Stimulated activated effector memory CD8-positive, alpha-beta T cell treated with anti-CD3 and anti-CD28 coated beads, Interleukin-12 subunit alpha, Interleukin-12 subunit beta, amount 100 ng/mL, for 72 hours (primary cell): ENCODE measurements around the gene TRMT10C.

Experiments
- ATAC-seq: fragments of 150-1000 bp; cut with Tn5 transposase; 2 replicates; pipeline ENCODE4 v1.10.0; 2021
- DNase-seq, 2 donors: peaks; one replicate each; pipeline ENCODE4 v3.0.0; 2021 to 2022; ENCODE audit warnings: low spot score in 2 of 2
- H3K27ac Mint-ChIP-seq: one replicate; pipeline ENCODE4 v1.8.0; 2022; ENCODE audit warnings: mild to moderate bottlenecking, mixed read lengths
- H3K36me3 Mint-ChIP-seq: one replicate; pipeline ENCODE4 v1.8.0; 2022; ENCODE audit warnings: mild to moderate bottlenecking, mixed read lengths
- H3K4me1 Mint-ChIP-seq: one replicate; pipeline ENCODE4 v1.8.0; 2022; ENCODE audit warnings: mixed read lengths
- H3K4me3 Mint-ChIP-seq: one replicate; pipeline ENCODE4 v1.8.0; 2022; ENCODE audit warnings: mild to moderate bottlenecking, mixed read lengths
- H3K9me3 Mint-ChIP-seq: one replicate; pipeline ENCODE4 v1.8.0; 2022; ENCODE audit warnings: mixed read lengths

Gene TRMT10C

DNA sequence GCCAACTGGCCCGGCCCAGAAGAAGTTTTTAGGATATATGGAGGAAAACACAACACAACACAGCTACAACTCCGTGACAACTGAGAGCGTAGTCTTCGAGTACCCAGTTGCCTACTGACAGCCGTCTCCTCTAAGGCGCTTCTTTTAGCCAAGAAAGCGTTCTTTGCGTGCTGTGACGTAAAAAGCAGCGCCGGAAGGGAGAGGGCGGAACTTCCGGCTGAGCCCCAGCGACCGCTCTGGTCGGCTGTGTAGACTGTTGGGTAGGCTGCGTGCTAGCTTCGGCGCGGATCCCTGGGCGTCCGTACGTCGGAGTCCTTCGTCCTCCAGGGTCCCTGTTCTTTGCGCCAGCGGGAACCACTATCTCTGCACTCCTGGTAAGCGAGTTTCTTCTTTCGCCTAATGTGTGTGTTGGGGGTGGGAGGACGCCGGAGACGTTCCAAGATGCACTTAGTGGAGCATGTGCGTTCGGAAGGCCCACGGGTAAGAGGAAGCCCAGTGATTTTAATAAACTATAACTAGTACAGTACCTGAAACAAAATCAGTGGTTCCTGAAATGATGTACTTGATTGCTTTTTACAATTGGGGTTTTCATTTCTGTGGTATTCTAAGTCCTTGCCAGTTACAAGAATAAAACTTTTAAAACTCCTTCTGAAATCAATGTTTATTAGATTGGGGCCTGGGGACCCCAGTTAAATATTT lies at the start of gene TRMT10C:
Gene TRMT10C (plus strand): TSS at position 239 of the 699 bp plus-strand sequence. CDS start 2,914 bp downstream, outside the sequence.
- peak; percentile 77 to 93 for DNase-seq
- peak; percentile 100 for ATAC-seq
- H3K4me3 Mint-ChIP-seq: peak within 1 kb of the TSS; percentile 87
- no peaks in the 10 kb centered on the region for H3K9me3 Mint-ChIP-seq
- H3K36me3 Mint-ChIP-seq: peaks cover 55% of the 10 kb centered on the region
- H3K4me1 Mint-ChIP-seq: peaks cover 33% of the 10 kb centered on the region
- H3K27ac Mint-ChIP-seq: peak within 1 kb of the TSS; percentile 93

DNA sequence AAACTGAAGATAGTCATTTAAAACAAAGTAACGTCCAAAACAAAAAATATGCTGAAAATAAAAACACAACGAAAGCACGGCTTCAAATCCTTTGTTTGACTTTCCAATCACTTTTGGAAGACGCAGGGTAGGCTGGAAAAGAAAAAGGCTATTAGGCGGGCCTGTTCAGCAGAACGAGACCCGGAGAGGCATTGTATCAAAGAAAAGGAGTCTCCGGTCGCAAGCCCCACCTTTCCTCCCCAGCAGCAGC lies 49.3 kb upstream of the TRMT10C start:
- Mint-ChIP-seq H3K4me1 (peaks cover 35% of the 10 kb centered on the region), H3K9me3 (no peaks in the 10 kb centered on the region), H3K27ac (peak overlapping the region; percentile 99), H3K4me3 (peak overlapping the region; percentile 98), H3K36me3 (peaks cover 16% of the 10 kb centered on the region)
- ATAC-seq (peak; percentile 51), DNase-seq (no peak)

DNA sequence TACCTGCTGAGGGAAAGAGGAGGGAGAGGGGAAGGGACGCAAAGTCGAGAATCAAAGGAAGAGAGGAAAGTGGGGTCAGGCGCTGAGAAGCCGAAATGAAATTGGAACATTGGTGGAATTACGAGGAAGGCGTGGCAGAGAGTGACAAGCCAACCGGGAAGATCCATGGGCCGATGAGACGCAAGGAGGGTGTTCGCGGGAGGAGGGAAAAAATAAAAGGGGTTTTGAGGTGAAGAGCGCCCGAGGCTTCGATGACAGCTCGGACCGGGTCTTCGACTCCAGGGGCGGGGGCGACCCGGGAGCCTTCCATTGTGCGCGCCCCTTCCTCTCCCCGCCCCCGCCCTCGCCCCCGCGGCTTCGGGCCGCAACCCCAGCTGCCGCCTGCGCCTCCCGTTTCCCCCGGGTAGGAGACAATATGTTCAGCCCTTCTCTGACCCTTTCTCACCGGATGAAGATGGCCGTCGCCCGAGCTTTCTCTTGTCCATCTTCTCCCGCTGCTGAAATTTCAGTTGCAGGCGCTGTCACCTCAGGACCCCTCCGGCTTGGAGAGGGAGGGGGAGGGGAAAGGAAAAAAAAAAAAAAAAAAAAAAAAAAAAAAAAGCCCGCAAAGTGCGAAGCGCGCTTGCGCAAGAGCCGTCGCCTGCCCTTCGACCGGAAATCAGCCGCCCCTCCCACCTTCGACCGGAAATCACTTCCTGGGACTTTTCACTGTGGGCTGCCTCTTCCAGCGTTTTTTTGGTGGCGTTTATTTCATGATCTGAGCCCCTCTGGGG lies 48.8 kb upstream of the TRMT10C start, which contains the start of gene SENP7:
Gene SENP7 (minus strand): TSS at position 567 of the 773 bp plus-strand sequence. CDS start 82 bp downstream, at position 485.
- peaks cover 16% of the 10 kb centered on the region for H3K36me3 Mint-ChIP-seq
- H3K4me3 Mint-ChIP-seq: peak within 1 kb of the TSS; percentile 98
- peaks cover 33% of the 10 kb centered on the region for H3K4me1 Mint-ChIP-seq
- H3K9me3 Mint-ChIP-seq: no peaks in the 10 kb centered on the region
- ATAC-seq (peak; percentile 75), DNase-seq (peak; percentile 56 to 88)
- H3K27ac Mint-ChIP-seq: peak within 1 kb of the TSS; percentile 99

DNA sequence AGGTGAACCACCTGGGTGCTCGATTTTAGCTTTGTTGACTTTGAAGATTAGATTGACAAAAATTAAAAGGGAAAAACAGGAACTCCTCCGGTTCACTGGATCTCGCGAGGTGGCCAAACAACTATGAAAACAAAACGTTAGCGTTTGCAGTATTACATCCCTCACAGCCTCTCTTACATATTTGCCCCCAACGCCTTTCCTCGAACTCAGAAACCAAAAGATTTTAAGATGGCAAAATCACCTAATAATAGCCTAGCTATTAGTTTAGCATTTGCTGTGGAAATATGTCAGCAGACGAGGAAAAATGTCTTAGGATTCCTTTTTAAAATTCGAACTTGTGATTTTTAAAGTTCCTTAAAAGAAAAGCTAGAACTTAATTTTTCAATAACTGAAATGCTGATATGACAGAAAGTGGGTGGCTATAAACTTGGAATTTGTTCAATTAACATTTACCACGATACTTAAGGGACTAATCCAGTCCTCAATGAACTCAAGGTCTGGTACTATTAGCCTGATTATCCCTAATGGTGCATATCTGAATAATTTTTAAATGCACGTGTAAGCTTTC lies 48.2 kb upstream of the TRMT10C start:
- Mint-ChIP-seq H3K27ac (peak overlapping the region; percentile 99), H3K4me3 (peak overlapping the region; percentile 98), H3K36me3 (peaks cover 16% of the 10 kb centered on the region), H3K4me1 (peaks cover 35% of the 10 kb centered on the region), H3K9me3 (no peaks in the 10 kb centered on the region)
- DNase-seq: no peak
- ATAC-seq: peak; percentile 26

DNA sequence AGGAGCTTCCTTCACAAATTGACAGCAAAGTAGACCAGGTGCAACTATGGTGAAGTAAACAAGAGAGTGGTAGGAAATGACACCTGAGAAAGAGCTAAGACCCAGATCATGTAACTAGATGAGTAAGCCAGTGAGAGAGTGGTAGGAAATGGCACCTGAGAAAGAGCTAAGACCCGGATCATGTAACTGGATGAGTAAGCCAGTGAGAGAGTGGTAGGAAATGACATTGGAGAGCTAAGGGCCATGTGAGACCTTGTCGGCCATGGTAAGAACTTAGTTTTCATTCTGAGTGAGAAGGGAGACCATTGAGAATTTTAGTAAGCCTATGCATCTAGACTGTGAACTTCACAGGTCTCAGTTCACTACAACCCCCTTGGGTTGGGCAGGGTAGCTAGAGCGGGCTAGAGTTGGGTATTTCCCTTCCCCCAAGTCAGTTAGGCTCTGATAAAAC lies 43.2 kb upstream of the TRMT10C start:
- ATAC-seq (peak; percentile 99), DNase-seq (peak; percentile 33 to 79)
- peaks cover 1% of the 10 kb centered on the region for H3K36me3 Mint-ChIP-seq
- H3K9me3 Mint-ChIP-seq: no peaks in the 10 kb centered on the region
- H3K4me1 Mint-ChIP-seq: peaks cover 35% of the 10 kb centered on the region
- H3K4me3 Mint-ChIP-seq: peak overlapping the region; percentile 36
- peak overlapping the region; percentile 63 for H3K27ac Mint-ChIP-seq

DNA sequence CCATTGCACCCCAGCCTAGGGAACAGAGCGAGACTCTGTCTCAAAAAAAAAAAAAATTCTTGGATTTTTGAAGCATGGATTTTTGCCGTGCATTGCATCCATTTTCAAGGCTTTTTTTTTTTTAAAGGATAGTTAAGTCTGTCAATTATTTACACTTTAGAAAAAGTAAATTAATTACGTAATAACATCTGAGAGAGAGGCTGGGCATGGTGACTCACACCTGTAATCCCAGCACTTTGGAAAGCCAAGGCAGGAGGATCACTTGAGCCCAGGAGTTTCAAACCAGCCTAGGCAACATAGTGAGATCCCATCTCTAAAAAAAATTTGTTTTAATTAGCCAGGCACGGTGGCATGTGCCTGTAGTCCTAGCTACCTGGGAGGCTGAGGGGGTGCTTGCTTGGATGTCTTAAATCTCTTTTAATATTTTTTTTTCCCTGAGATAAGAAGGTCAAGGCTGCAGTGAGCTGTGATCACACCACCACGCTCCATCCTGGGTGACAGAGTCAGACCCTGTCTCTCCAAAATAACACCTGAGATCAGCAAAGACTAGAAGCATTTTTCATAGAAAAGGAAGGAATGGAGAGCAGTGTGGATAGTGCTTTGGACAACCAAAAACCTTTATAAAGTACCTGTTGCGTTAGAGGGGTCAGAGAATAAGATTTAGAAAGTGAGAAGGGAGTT lies 41.8 kb upstream of the TRMT10C start:
- Mint-ChIP-seq H3K4me3 (no peak overlapping the region), H3K9me3 (no peaks in the 10 kb centered on the region), H3K36me3 (no peaks in the 10 kb centered on the region), H3K4me1 (peaks cover 35% of the 10 kb centered on the region), H3K27ac (peak overlapping the region; percentile 63)
- DNase-seq (no peak), ATAC-seq (no peak)

DNA sequence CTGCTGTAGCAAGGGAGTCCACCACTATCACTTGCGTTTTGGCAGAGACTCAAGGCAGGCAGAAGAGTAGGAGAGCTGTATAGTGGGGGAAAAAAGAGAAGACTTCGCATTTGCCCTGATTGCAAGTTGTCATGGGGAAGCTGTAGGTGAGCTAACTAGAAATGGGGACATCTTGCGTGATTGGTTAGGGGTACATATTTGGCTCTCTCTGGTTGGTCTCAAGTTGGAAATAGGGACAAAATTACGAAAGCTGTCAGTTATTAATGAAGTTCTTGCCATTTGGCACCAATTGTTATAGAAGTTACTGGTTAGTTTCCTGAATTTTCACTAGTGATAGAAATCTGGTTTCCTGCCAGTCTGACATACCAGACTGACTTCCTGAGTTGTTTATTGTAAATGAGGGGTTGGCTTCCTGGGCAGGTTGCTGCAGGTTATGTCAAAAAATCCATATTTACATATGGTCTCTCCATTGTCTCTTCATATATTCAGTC lies 40.4 kb upstream of the TRMT10C start:
- H3K4me3 Mint-ChIP-seq: peak overlapping the region; percentile 1
- peaks cover 35% of the 10 kb centered on the region for H3K4me1 Mint-ChIP-seq
- no peaks in the 10 kb centered on the region for H3K9me3 Mint-ChIP-seq
- no peak for ATAC-seq
- no peaks in the 10 kb centered on the region for H3K36me3 Mint-ChIP-seq
- no peak for DNase-seq
- H3K27ac Mint-ChIP-seq: peak overlapping the region; percentile 4

DNA sequence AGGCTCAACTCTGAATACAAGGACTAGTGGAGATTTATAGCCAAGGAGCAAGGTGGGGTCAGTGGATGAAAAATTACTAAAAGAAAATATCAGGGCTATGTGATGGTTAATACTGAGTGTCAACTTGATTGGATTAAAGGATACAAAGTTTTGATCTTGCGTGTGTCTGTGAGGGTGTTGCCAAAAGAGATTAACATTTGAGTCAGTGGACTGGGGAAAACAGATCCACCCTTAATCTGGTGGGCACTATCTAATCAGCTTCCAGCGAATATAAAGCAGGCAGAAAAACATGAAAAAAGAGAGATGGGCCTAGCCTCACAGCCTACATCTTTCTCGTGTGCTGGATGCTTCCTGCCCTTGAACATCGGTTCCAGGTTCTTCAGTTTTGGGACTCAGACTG lies 34.2 kb upstream of the TRMT10C start:
- H3K4me1 Mint-ChIP-seq: peaks cover 14% of the 10 kb centered on the region
- no peak overlapping the region for H3K4me3 Mint-ChIP-seq
- no peak for DNase-seq
- no peaks in the 10 kb centered on the region for H3K9me3 Mint-ChIP-seq
- no peak for ATAC-seq
- H3K36me3 Mint-ChIP-seq: no peaks in the 10 kb centered on the region
- no peak overlapping the region for H3K27ac Mint-ChIP-seq

DNA sequence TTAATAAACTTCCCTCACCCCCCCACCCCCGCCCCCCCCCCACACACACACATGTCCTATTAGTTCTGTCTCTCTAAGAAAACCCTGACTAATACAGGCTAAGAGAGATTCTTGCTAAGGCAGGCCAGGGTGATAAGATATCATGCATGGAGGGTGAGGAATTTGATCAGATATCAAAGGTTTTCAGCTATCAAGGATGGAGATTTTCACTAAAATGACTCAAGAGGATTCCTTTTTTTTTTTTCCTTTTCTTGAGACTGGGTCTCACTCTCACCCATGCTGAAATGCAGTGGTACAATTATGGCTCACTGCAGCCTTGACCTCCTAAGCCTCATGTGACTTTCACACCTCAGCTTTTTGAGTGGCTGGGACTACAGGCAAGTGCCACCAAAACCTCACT lies 33.8 kb upstream of the TRMT10C start:
- no peaks in the 10 kb centered on the region for H3K36me3 Mint-ChIP-seq
- ATAC-seq: no peak
- no peak for DNase-seq
- H3K4me3 Mint-ChIP-seq: no peak overlapping the region
- H3K27ac Mint-ChIP-seq: no peak overlapping the region
- H3K9me3 Mint-ChIP-seq: no peaks in the 10 kb centered on the region
- peaks cover 14% of the 10 kb centered on the region for H3K4me1 Mint-ChIP-seq

DNA sequence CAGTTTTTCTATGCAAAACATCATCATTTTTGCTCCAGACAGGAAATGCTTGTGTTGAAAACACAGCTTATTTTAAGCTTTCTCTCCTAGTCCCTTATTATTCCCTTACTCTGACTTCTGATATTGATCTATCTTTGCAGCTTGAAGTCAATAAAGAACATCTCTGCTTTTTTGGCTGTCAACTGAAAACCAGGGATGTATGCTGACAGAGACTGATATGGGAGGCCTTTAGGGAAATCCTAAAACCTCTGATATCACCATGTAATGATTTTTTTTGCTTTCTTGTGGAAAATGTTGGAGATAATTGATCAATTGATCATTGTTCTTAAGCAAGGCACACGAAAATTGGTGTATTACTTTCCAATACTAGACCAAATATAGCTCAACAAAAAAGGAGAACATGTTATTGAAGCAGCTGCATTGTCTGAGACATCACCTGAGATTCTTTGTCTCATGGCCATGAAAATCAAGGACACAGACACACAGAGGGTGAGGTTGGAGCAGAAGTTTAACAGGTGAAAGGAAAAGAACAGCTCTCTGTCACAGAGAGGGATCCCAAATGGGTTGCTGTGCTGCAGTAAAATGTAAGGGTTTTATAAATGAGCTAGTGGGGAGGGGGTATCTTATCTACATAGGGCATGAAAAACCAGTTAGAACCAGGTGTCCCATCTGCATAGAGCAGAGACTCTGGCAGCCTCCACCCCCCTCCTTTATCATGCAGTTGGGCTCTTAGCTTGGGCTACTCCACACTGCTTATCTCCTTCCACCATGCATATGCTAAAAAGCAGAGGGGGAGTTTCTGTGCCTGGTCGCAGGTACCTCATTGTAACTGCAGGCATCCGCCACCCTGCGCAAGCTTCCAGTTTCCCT lies 31.6 kb upstream of the TRMT10C start:
- no peaks in the 10 kb centered on the region for H3K36me3 Mint-ChIP-seq
- H3K27ac Mint-ChIP-seq: no peak overlapping the region
- no peaks in the 10 kb centered on the region for H3K9me3 Mint-ChIP-seq
- no peak overlapping the region for H3K4me3 Mint-ChIP-seq
- DNase-seq (no peak), ATAC-seq (no peak)
- peaks cover 14% of the 10 kb centered on the region for H3K4me1 Mint-ChIP-seq

DNA sequence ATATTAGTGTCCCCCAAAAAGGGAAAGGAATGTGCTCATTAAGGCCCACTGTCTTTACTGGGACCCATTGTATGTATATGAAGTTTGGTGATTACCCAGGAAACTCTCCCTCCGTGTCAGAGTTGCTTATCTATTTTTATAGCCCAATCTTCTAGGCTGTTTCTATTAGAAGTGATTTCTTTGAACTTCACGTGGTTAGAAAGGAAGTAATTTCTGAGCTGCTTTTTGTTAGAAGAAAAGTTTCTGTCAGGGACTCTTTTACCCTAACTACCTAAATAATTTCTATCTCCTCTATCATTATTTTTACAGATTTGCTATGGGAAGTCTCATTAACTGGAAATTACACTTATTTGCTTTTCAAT lies 31.0 kb upstream of the TRMT10C start:
- no peak overlapping the region for H3K27ac Mint-ChIP-seq
- H3K4me3 Mint-ChIP-seq: no peak overlapping the region

DNA sequence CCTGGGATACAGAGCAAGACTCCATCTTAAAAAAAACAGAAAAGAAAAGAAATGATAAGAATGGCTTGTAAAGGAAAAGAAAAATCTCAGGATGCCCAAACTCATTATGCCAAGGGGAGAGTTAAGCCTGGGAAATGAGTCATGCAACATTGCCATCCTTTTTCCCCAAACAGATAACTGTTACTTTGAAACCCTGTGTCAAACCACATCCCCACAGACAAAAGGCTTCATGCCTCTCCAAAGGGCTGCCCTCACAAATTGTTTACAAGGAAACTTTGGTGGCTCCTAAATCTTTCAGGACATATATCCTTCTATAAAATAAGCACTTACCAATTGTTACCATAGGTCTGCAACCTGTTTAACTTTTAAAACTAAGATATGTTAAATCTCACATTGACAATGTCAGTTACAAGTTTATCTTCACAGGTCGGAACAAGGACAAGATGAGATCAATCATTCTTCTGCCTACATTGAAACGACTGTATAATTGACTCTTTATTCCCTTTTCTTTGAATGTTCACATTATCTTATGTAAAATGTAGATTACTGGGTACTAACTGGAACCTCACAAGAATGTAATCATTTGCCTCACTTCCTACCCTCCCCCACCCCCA lies 30.1 kb upstream of the TRMT10C start:
- ATAC-seq (peak; percentile 75), DNase-seq (no peak)
- Mint-ChIP-seq H3K36me3 (no peaks in the 10 kb centered on the region), H3K27ac (peak overlapping the region; percentile 6), H3K4me1 (peaks cover 14% of the 10 kb centered on the region), H3K9me3 (no peaks in the 10 kb centered on the region), H3K4me3 (no peak overlapping the region)

More for the DNA sequence above, 31.0 kb upstream of the TRMT10C start:
- Mint-ChIP-seq H3K36me3 (no peaks in the 10 kb centered on the region), H3K4me1 (peaks cover 14% of the 10 kb centered on the region), H3K9me3 (no peaks in the 10 kb centered on the region)
- DNase-seq (no peak), ATAC-seq (no peak)

DNA sequence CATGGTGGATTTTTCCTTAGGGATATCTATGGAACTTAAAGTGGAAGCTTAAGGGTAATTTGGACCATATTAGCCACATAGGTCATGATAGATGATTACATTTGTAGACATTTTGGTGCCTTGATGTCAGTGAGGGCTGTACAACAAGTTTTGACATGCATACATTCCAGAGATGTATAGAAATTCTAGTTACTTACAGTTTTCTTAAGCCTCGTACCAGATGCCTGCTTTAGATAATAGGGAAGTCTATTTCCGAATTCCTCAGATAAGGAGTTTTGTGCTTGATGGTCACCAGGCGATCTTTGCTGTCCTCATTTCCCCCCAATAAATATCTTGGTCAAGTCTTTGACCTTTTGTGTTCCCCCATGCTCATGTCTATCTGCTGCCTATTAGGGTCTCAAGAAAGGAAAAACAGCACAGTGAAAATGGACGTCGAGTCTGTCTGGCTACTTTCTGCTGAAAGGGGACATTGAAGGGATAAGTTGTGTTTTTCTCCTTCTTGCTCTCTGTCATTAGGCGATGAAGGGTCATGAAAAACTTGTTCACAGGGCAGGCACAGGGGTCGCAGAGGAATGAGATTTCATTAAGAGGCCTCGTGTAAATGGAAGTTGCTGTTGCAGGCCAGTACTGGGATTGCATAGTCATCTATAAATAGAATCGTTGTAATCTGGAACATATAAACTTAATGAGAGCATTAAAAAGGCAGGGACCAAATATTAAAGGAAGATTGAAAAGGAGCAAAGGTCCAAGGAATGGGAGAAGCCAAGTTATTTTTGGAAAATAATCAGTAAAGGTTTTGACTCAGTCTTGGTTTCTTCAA lies 28.7 kb upstream of the TRMT10C start:
- DNase-seq (no peak), ATAC-seq (no peak)
- Mint-ChIP-seq H3K9me3 (no peaks in the 10 kb centered on the region), H3K4me3 (no peak overlapping the region), H3K4me1 (peaks cover 14% of the 10 kb centered on the region), H3K27ac (no peak overlapping the region), H3K36me3 (no peaks in the 10 kb centered on the region)
